Activated CD8-positive, alpha-beta memory T cell treated with anti-CD3 and anti-CD28 coated beads for 4 hours (primary cell): Measurements from ENCODE around the gene ENTPD1.
A peak's percentile ranks its signal among the peaks of the same experiment; 100 is the strongest.

Experiments
- DNase-seq, 2 donors: peaks; one replicate each; pipeline ENCODE4 v3.0.0-alpha.2; 2020; ENCODE audit warnings: low read depth in 2 of 2

ENTPD1 gene

DNA sequence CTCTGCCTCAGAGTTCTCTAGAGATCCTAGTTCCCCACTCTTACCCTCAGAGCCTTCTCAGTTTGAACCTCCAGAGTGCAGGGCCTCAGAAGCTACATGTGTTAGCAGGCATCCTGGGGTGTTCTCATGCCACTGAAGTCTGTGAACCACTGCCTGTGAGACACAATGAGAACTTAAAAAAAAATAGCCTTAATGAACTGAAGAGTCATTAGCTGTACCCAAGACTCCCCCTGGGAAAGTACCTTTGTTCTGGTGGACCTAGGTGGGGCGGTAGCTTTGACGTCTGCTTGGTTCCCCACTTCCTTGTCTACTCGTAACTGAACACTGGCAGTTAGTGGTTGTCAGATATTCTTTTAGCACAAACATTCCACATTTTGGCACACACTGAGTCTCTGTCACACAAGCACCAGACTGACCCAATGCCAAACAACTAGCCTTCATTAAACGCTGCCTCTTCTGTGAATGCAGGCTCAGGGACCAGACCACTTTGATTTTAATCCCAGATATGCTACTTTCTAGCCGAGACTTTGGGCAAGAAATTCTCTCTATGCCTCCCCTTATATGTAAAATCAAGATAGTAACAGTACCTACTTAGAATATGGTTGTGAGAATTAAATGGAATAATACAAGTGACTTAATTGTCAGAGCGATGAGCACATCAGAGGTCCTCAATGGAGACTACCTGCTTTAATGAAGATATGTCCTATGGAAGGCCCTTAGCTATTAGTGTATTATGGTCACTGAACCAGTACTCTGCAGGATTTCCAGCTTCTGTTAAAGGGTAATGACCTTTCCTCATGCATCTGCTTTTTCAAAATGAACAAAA lies 76.5 kb downstream of the ENTPD1 start:
- peak in 1 of 2 donors; percentile 7 for DNase-seq

DNA sequence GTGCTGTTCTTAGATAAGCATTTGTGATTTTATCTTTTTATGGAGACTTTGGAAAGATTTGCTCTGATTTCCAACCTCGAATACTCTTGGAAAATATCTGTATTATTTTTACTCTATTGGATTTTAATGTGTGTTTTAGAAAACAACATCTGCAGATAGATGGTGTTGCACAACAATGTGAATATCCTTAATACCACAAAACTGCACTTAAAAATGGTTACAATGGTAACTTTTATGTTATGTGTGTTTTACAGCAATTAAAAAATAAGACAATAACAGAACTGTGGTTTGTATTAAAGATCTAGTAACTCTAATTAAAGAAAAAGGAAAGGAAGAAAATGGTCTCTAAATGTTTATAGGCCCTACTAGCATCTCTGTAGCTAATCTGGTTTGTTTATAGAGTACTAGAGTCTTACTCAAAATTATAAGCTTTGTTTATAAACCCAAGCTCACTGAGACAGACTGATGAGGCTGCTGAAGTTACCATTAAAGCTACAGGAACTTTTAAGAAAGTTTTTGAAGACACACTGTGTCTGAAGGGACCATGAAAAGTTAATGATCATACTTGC lies 77.2 kb downstream of the ENTPD1 start:
- no peak for DNase-seq

DNA sequence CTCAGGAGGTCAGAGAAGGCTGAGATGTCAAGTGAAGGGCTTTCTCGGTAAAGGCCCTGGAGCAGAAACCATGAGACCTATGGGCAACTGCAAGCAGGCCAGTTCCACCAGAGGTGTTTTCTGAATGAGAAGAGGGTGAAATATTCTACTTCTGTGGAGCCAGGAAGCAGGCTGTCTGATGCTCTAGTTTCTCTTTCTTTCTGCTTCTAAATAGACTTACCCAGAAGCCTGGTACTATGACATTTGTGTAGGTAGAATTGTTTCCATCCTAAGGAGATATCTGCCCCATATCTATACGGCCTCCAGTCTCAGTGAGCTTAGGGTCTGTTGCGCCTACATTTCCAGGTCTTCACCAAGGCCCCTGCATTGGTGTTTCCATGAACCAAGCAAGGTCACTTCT lies 78.4 kb downstream of the ENTPD1 start:
- DNase-seq = no peak

DNA sequence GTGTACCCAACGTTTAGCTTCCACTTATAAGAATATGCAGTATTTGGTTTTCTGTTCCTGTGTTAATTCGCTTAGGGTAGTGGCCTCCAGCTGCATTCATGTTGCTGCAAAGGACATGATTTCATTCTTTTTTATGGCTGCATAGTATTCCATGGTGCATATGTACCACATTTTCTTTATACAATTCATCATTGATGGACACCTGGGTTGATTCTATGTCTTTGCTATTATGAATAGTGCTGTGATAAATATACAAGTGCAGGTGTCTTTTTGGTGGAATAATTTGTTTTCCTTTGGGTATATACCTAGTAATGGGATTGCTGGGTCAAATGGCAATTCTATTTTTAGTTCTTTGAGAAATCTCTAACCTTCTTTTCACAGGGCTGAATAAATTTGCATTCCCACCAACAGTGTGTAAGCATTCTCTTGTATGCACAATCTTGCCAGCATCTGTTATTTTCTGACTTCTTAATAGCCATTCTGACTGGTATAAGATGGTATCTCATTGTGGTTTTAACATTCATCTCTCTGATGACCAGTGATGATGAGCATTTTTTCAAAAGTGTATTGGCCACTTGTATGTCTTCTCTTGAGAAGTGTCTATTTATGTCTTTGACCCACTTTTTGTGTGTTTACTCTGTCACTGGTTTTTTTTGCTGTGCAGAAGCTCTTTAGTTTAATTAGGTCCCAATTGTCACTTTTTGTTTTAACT lies 79.3 kb downstream of the ENTPD1 start:
- no peak for DNase-seq

DNA sequence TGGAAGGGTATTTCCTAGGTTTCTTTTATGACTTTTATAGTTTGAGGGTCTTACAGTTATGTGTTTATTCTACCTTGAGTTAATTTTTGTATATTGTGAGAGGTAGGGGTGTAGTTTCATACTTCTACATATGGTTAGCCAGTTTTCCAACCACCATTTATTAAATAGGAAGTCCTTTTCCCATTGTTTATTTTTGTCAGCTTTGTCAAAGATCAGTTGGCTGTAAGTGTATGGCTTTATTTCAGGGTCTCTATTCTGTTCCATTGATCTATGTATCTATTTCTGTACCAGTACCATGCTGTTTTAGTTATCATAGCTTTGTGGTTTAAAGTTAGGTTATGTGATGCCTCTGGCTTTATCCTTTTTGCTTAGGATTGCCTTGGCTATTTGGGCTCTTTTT lies 79.9 kb downstream of the ENTPD1 start:
- DNase-seq = no peak

DNA sequence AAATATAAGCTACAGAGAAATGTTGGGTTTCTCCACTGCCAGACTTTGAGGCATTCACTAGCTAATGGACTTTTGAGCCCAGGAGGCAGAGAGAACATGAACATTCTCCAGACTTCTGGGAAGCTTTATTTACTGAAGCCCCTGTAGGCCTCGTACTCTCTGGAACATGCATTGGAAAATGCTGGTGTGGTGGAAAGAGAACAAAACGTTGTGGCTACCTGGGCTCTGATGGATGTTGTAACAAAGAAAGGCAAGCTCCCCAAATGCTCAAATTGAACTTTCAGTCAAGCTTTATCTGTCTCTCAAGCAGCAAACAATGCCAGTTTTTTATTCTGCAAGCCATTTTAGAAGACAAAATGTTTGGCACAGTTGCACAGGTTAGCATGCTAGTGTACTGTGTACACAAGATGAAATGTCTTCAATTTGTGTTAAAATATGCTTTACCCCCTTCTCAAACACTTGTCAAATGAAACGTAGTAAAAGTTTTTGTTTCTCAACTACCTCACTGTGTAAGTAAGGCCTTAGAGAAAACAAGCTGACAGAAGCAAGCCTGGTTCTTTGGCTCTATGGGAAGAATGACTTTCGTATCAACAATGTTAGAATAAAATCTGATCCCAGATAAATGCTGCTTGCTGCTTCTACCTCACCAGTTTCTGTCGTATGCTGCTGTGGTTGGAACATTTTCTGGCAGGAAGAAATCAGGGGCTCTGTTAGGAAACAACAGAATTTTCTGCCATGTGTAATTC lies 80.8 kb downstream of the ENTPD1 start:
- DNase-seq = no peak

DNA sequence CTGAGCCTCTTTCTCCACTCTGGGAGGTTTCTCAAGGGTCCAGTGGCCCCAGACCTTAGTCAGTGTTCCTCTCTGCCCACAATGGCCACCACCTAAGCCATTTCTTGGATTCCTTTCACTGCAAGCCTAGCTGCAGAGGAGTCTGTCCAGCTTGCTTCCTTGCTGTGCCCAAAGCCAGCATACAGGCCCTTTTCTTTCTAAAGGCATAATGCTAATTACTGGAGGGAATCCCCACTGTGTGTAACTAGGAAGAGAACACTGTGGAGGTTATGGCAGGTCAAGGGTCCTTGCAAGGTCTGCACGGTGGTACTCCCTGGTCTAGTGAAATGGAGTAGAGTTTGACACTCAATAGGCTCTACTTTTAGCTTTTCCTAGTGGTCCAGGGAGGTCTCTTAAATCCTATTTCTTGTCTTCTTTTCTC lies 81.4 kb downstream of the ENTPD1 start:
- no peak for DNase-seq

DNA sequence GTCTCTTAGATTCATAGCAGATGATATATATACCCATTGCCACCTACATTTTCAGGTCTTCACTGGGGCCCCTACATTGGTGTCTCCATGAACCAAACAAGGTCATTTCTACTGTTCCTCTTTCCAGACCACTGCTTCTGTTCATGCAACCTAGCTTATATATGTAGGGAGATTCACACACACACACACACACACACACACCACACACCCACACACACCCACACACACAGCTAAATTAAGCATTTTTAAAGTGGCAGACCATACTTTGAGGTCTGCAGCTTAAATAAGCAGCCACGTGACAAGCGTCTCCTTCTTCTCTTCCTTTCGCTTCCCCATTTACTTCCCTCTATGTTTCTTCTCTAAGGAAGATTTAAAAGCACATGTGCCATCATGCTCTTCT lies 81.8 kb downstream of the ENTPD1 start:
- no peak for DNase-seq

DNA sequence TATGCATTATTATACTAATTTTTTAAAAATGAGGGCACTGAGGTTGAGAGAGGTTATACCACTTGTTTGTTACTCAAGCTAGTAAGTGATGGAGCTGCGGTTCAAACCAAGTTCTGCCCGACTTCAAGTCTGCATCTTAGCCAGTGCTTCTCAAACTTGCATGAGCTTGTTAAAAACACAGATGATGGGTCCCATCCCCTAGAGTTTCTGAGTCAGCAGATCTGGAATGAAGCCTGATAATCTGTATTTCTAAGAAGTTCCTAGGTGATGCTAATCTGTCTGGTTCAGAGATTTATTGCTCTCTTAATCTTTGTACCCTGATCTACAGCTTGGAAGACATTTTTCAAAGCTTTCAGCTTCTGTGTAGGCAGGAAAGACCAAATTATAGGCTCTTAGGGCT lies 84.2 kb downstream of the ENTPD1 start:
- DNase-seq = no peak

- no peak for DNase-seq
Observed at GRCh38 chr10:95840681-95841080, 84.7 kb downstream of the ENTPD1 start.

- no peak for DNase-seq
Observed at GRCh38 chr10:95841661-95842498, 85.9 kb downstream of the ENTPD1 start.

DNA sequence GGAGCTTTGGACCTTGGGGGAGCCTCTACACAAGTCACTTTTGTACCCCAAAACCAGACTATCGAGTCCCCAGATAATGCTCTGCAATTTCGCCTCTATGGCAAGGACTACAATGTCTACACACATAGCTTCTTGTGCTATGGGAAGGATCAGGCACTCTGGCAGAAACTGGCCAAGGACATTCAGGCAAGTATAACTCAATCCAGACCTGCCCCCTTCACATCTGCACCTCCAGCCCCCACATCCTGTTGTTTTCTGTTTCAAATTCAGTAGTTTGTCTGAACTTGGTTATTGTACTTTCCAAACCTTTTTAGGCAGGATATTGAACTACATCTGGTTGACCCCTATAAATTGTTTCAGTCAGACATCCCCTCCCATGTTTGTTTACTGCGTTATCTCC lies 89.4 kb downstream of the ENTPD1 start:
- DNase-seq = no peak

DNA sequence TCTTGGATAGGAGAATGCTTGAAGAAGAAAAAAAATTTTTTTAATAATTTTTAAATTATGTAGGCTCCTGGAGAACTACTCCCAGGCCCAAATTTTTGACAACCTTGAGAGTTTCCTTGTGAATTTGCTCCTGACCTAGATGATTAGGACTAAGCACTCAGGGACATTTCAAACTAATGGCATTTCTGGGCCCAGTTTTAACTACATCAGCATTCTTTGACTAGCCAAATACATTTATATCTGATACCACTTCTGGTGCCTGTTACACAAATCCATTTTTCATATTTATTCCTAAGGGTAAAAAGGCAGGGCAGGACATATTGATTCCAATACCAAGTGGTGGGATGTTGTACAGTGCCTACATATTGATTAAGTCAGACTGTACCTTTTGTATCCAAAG lies 91.0 kb downstream of the ENTPD1 start:
- DNase-seq = no peak

- no peak for DNase-seq
Observed at GRCh38 chr10:95848841-95849240, 92.9 kb downstream of the ENTPD1 start.

GRCh38 chr10:95850791-95851190 lies 94.8 kb downstream of the ENTPD1 start:
- DNase-seq = no peak

- DNase-seq = no peak
Observed at GRCh38 chr10:95860166-95860940, 104.4 kb downstream of the ENTPD1 start.

DNA sequence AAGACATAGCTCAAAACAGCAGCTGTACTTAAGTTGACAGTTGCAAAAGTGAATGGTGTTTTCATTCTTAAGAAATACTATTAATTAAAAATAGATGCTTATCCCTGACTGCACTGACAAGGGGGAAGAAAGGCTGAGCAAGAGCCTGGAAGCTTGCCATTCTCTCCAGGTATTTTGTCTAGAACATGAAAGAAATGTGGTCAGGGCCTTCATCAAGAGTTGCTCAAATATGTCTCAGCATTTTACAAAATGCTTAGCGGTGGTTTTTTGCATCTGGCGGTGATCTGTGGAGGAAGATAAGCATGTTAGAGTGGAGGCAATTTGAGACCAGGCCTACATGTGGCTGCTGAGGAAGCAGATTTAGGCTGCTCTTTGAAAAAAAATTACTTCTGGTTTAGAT lies 105.4 kb downstream of the ENTPD1 start:
- no peak for DNase-seq

- DNase-seq = peak in 1 of 2 donors; percentile 2
Observed at GRCh38 chr10:95864906-95865813, 109.2 kb downstream of the ENTPD1 start.

DNA sequence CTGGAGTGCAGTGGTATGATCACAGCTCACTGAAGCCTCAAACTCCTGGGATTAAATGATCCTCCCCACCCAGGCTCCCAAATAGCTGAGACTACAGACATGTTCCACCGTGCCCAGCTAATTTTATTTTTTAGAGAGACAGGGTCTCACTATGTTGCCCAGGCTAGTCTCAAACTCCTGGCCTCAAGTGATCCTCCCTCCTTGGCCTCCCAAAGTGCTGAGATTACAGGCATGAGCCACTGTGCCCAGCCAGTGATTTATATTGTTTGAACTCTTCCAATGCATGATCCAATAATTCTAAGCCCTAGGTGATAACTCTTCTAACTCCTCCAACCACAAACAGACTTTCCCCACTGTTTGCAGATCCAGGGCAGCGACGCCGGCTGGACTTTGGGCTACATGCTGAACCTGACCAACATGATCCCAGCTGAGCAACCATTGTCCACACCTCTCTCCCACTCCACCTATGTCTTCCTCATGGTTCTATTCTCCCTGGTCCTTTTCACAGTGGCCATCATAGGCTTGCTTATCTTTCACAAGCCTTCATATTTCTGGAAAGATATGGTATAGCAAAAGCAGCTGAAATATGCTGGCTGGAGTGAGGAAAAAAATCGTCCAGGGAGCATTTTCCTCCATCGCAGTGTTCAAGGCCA lies 110.0 kb downstream of the ENTPD1 start:
- DNase-seq = no peak
